HG03060 (cell line): ENCODE measurements around the gene GNS.
"Not testable (repeated sequence)": the region's sequence is repeated elsewhere in the genome, so short reads cannot be mapped to it uniquely, and the experiment has no call there.

Source experiments
- ATAC-seq: cut with Tn5 transposase; IDR thresholded peaks from one replicate; pipeline ENCODE4 v1.9.1; 2021; ENCODE audit warnings: low read depth, moderate number of reproducible peaks; ENCODE audit not compliant: unreplicated experiment

Gene GNS

DNA sequence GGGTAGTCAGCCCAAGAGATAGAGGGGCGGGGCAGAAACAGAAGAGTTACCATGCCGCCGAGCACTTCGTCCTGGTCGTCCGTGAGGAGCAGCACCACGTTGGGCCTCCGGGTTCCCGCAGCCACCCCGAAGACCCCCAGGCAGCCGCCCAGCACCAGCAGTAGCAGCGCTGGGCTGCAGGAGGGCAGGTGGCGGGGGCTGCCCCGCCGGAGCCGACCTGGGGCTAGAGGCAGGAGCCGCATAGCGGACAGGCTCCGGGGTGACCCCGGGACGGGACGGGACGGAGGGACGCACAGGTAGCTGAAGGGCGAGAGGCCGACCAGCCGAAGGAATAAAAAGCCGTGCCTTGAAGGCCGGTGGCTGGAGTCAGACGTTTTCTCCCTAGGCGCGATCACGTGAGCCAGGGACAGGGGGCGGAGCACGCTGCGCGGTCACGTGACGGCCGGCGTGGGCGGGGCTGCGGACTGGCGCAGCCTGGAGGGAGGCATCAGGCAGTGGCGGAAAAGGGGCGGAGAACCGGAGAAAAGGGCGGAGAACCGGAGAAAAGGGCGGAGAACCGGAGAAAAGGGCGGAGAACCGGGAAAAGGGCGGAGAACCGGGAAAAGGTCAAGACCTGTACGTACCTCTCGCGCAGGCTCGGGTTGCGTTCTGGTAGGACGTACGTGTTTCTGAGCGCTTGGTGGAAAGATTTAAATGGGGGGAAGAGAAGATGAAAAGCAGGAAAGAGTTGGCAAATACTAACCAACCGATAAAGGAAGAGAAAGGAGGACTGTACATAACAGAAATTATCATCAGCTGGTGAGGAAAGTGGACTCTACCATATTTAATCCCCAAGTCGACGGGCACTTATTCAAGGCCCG is at the start of gene GNS:
GNS (minus strand) TSS at position 372 of the 860 bp plus-strand sequence; CDS start at position 242, 130 bp downstream.
- ATAC-seq, result peak; percentile 63

DNA sequence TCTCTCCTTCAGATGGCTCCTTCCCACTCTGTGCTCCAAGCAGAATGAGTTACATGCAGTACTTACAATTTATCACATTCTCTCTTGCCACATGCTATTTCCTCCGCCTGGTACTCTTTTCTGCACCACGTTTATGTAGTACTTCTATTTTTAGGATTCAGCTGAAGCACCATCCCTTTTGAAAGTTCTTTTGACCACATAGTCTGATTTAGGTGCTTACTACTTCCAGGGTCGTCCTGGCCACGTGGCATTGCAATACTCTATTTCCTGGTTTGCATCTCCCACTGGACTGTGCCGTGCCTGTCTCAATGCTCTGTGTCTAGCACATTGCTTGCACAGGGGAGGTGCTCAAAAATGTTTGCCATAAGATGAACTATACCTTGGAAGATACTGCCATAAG is 48.9 kb upstream of the GNS start:
- no peak for ATAC-seq

DNA sequence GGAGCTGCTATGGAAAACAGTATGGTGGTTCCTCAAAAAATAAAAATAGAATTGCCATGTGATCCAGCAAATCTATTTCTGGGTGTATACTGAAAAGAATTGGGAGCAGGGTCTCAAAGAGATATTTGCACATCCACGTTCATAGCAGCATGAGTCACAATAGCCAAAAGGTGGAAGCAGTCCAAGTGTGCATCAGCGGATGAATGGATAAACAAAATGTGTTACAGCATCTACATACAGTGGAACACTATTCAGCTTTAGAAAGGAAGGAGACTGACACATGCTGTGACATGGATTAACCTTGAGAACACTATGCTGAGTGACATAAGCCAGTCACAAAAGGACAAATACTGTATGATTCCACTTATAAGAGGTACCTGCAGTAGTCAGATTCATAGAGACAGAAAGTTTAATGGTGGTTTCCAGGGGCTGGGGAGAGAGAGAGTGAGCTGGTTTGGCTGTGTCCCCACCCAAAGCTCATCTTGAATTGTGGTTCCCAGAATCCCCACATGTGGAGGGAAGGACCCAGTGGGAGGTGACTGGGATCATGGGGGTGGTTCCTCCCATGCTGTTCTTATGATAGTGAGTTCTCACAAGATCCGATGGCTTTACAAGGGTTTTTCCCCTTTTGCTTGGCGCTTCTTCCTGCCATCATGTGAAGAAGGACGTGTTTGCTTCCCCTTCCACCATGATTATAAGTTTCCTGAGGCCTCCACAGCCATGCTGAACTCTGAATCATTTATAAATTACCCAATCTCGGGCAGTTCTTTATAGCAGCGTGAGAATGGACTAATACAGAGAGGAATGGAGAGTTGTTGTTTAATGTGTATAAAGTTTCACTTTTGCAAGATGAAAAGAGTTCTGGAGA is 47.6 kb upstream of the GNS start:
- ATAC-seq, result no peak

DNA sequence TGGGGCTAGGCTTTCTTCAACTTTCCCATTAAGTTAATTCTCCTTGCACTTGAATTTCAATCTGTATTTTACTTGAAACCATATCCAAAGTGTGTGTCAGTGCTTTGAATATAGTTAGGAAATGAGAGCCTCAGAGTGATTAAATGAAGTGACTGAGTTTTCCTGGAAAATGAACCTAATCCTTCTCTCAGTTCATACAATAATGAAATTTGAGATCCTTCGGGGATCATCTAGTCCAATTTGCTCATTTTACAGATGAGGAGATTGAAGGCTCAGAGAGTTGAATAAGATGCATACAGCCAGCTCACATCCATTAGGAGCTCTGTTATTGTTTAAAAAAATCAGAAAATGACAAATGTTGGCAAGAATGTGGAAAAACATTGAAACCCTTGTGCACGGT is 47.0 kb upstream of the GNS start:
- ATAC-seq, result no peak

DNA sequence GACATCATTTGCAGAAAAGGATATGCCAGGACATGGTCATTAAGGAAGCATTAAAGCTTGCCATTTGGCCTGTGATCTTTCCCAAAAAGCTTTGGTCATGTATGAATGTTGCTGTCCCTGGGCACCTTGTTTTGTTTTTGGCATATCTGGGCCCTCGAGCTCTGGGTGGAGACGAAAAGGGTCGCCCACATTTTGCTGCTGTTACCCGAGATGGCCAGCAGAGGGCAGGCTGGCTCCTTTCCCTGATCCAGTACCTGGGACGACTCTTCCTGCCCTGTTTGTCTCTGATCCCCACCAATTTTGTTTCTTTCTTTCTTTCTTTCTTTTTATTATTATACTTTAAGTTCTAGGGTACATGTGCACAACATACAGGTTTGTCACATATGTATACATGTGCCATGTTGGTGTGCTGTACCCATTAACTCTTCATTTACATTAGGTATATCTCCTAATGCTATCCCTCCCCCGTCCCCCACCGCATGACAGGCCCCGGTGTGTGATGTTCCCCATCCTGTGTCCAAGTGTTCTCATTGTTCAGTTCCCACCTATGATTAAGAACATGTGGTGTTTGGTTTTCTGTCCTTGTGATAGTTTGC is 43.1 kb upstream of the GNS start:
- not testable (repeated sequence) for ATAC-seq

DNA sequence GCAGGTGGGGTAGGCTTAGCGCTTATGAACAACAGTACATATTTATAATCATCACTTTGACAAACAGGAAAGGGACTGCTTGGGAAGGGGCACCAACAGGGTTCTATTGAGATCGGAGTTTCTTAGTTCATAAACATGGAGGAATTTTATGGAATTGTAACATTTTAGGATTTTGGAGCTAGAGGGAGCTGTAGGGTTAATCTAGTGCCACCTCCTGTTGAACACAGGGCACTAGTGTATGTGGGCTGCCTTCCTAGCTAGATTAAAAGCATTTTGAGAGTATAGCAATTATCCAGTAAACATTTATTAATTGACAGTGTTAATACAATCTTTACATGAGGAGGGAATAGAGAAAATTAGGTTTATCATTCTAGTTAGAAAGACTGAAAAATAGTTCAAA is 42.2 kb upstream of the GNS start:
- ATAC-seq, result no peak

DNA sequence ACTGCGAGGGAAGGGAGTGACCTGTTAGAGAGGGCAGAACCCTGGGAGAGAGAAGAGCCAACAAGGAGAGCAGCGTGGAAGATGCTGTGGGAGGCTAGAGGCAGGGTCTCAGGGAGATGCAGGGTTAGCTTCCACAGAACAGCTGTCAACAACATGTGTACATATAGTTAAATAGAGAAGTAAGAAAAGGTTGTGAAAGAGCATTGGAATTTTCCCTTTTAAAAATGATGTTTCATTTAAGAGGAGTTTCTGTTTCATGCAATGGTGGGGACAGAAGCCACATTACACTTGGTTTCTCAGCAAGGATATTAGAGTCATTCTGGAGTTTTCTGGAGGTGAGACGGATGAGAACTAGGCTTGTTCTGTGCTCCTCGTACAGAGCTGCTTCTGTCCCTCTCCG is 41.4 kb upstream of the GNS start:
- no peak for ATAC-seq

DNA sequence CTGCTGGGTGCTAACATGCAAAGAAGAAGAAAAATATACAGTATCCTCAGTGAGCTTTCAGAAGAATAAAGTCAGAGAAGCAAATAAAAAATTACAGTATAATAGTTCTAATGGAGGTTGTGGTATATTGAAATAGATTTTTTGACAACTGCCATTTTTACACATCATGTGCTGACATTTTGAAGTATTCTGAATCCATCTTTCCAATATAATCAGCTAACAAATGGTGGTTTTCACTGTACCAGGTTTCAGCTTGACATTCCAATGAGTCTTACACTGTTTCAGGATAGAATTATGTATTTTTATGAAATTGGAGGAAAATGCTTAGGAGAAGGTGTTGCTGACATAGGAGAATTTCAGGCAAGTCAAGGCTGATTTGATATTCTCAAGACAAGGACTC is 39.0 kb upstream of the GNS start:
- no peak for ATAC-seq

DNA sequence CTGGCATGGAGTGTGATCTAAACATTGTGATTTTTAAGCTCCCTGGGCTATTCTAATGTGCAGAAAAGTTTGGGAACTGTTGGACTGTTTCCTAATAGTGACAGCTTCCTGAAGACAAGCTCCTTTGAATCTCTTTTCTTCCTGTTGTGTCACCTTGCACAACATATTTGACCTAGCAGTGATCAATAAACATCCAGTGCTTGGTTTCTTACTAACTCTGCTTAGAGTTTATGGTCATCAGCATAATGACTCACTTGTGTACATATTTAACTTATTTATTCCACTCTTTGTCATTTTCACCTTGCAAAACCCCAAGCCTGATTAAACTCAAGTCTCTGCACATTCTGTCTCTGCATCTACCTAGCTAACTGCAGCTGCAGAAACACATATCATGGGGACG is 38.0 kb upstream of the GNS start:
- no peak for ATAC-seq

DNA sequence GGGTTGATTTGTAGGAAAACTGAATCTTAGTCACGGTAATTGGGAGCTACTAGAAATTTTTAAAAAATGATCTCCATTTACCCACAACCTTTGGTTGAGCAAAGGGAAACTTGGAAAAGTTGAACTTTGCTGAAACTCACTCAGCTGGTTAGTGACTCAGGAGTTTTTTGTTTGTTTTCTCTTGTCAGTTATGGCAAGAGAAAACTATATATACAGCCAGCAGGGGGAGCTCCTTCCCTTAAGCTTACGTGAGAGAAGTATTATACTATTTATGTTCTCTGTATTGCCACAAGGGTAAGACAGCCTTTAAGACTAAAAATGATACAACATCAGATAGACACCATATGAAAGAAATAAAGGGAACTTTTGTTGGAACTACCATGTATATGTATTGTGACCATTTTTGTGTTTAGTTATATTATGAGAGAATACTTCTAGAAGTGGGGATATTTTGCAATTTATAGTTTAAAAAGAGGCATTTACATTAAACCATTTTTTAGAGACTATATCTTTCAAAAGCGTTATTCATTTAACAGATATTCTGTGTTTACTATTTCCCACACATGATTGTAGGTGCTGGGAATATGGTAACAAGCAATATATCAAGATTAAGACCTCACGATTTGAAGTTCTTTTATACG is 37.1 kb upstream of the GNS start:
- peak; percentile 78 for ATAC-seq

DNA sequence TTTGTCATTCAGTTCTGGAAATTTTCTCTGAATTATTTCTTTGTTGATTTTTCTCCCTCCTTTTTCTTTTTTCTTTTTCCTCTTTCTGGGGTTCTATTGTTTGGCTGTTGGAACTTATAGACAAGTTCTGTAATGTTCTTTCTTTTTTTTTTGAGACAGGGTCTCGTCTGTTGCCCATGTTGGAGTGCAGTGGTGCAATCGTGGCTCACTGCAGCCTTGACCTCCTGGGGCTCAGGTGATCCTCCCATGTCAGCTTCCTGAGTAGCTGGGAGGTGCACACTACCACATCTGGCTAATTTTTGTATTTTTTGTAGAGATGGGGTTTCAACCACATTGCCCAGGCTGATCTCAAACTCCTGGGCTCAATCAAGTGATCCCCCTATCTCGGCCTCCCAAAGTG is 35.1 kb upstream of the GNS start:
- ATAC-seq, result no peak

DNA sequence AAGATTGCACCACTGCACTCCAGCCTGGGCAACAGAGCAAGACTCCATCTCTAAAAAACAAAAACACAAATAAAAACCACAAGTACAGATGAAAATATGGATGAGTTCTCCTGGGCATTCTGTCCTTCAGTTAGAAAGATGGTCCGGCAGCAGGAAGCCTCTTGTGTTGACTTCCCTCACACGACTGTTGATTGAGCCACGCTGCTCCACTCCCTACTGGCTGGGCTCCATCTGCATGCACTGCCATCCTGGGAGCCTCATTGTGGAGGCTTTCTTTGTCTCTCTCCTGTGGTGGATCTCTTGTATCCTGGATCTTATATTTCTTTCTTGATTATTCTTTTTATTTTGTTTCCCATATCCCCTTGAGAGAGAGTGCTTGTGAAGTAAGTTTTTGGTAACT is 34.4 kb upstream of the GNS start:
- no peak for ATAC-seq

DNA sequence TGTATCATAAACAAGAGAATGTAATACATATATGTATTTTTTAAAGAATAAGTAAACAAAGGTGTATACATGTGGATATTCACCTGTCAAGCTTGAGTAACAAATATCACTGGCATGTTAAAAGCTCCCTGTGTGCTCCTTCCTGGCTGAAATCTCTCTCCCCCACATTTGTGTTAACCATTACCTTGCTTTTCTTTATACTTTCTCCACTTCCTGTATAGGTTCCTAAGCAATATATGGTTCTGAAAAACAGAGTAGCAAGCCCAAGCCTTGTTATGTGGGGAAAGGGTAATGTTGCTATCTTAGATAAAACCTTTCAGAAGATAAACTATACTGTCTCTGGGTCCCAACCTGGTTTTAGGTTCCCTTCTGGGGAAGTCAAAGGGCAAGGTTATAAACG is 32.9 kb upstream of the GNS start:
- no peak for ATAC-seq

DNA sequence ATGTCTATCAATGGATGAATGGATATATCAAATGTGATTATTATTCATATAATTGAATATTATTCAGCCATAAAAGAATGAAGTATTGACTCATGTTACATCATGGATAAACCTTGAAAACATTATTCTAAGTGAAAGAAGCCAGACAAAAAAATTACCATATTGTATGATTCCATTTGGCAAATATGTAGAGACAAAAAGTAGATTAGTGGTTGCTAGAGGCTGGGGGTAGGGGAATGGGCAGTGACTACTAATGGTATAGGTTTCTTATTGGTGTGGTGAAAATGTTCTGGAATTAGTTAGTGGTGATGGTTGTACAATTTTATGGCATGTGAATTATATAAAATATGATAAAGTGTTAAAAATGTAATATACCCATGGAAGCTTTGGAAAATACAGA is 31.8 kb upstream of the GNS start:
- ATAC-seq, result no peak

DNA sequence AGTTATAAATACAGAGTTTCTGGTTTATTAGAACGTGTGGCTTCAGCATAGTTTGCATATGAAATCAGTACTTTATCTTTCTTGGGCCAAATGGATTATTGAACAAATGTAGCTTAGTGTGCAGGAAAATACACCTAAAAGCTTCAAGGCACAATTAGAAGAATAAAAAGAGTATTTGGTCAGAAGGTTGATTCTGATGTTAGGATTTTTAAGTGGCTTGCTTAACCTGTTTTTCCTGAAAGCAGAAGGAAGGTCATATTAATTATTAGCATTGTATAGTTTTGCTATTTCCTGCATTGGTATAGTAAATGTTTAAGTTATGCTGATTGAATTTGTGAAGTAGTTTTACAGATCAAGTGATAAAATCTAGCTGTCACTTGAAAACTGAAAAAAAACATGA is 31.0 kb upstream of the GNS start:
- ATAC-seq, result no peak

DNA sequence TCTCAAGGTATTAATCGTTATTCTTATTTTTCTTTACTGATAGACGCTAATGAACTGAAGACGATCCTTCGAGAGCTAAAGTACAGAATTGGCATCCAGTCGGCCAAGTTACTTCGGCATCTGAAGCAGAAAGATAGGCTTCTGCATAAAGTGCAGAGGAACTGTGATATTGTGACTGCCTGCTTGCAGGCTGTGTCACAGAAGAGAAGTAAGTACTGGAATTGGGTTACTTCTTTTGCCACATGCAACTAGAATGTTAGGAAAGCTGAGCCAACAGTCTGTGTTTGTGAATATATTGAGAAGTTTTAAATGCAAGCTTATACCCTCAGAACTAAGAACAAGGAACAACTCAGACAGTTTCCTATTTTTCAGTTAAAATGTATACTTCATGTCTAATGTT is 26.6 kb upstream of the GNS start:
- no peak for ATAC-seq

DNA sequence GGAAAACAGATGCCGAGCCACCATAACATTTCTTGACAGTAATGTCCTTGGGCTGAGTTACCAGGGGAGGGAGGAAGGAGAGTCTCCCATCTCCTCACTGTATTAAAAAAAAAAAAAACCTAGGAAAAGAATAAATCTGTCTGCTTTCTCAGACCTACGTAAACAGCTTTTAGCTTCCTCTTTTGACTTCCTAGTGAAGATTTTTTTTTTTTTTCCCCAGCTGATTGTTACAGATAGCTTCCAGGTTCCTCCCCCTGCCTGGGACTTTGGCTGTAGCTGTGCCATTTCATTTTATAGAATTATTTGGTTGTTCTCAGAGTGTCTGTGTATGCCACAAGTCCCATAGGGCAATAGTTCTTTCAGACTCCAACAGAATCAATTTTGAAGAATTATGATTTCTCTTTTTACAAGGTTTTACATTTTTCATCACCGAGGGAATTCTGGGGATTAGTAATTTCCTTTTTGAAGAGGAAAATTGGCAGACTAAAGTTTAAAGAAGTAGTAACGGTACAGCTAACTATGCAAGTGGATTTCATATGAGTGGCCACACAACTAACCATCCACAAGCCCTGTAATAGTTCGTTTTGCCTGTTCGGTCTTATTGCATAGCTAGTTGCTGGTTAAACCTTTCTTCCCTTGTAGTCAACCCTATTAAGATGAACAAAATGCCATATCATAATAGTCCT is 23.1 kb upstream of the GNS start:
- ATAC-seq, result no peak

DNA sequence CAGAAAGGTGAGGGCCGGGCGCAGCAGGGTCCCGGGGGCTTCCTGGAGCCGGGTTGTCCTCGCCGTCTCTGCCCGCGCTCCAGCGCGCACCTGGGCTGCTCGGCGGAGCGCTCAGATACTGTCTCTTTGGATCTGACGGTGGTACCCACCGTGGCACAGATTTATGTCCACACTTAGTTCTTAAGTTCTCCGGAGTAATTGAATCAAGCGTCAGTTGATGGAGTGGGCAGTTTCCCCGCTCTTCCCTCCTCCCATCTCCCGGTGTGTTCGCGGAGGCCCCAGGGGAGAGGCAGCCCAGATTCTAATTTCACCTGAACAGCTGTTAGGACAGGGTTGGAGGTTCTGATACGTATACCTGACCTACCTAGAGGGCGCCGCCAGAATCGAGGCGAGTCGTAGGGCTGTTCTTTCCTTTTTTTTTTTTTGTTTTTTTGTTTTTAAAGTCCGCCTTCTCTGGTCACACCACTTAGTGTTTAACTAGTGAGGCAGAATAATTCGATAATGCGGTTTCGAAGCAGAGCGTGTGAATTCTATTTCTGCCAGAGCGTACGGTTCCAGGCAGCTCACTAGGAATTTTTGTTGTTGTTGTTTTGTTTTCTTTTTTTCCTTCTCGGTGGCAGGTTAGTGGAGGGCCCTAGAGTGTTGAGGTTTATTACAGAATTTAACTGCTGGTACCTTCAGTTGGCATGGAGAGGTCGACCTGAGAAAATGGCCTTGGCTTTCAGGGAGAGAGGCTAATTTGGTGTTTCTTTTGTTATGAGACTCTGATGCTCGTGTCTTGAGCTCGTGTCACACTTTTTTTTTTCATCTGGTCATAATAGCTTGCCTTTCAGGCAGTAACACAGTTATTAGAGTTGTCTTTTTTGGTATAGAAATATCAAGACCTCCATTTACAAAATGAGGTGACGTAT is 22.3 kb upstream of the GNS start:
- no peak for ATAC-seq

DNA sequence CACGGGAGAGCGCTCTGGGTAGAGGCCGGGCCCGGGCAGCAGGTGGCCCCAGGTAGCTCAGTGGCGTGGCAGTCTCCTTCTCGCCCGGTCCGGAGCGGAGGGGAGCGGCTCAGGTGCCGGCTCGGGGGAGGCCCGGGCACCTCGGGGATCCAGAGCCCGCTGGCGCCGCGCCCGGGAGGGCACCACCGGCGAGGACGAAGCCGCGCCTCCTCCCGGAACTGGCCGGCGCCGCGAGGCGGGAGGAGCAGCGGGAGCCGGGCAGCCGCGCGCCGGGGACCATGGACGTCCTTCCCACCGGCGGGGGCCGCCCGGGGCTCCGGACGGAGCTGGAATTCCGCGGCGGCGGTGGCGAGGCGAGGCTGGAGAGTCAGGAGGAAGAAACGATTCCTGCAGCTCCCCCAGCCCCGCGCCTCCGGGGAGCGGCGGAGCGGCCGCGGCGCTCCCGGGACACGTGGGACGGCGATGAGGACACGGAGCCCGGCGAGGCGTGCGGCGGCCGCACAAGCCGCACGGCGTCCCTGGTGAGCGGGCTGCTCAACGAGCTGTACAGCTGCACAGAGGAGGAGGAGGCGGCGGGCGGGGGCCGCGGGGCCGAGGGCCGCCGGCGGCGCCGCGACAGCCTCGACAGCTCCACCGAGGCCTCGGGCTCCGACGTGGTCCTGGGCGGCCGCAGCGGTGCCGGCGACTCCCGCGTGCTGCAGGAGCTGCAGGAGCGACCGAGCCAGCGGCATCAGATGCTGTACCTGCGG is 21.5 kb upstream of the GNS start:
- no peak for ATAC-seq
